ENCODE measurements around the gene LYPD6B.

DNA sequence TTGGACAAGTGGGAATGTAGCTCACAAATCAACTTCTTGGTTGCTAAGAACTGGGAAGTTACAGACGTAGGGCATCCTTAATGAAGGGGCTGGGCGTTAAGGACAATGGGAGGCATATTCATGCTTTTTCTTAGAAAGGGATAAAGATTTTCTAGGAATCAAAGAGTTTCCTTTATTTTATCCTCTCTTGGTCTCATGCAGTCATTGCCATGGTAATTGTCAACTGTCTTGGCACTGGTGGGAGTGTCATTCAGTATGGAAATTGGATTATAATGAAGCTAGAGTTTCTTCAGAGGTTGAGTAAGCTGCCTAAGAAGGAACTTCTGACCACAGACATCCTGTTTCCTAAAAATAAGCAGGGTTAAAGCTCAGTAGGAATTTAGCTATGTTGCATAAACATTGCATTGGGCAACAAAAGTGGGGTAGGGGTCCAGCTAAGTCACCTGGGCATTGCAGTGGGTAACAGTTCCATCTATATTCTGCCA lies 114.0 kb downstream of the LYPD6B start:
- TF ChIP-seq JUNB (IDR thresholded peaks at IDR 0.05; ENCODE audit: unreplicated experiment): no peak
- TF ChIP-seq, protein P1, sequence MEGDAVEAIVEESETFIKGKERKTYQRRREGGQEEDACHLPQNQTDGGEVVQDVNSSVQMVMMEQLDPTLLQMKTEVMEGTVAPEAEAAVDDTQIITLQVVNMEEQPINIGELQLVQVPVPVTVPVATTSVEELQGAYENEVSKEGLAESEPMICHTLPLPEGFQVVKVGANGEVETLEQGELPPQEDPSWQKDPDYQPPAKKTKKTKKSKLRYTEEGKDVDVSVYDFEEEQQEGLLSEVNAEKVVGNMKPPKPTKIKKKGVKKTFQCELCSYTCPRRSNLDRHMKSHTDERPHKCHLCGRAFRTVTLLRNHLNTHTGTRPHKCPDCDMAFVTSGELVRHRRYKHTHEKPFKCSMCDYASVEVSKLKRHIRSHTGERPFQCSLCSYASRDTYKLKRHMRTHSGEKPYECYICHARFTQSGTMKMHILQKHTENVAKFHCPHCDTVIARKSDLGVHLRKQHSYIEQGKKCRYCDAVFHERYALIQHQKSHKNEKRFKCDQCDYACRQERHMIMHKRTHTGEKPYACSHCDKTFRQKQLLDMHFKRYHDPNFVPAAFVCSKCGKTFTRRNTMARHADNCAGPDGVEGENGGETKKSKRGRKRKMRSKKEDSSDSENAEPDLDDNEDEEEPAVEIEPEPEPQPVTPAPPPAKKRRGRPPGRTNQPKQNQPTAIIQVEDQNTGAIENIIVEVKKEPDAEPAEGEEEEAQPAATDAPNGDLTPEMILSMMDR (conservative IDR thresholded peaks at IDR 0.05; ENCODE audit: low read depth in 2 of 2): no peak
- TF ChIP-seq, protein P2, sequence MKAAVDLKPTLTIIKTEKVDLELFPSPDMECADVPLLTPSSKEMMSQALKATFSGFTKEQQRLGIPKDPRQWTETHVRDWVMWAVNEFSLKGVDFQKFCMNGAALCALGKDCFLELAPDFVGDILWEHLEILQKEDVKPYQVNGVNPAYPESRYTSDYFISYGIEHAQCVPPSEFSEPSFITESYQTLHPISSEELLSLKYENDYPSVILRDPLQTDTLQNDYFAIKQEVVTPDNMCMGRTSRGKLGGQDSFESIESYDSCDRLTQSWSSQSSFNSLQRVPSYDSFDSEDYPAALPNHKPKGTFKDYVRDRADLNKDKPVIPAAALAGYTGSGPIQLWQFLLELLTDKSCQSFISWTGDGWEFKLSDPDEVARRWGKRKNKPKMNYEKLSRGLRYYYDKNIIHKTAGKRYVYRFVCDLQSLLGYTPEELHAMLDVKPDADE (IDR thresholded peaks at IDR 0.05): no peak
- no peak for TF ChIP-seq CREB1 (CRISPR knock-in tag; IDR thresholded peaks at IDR 0.05; ENCODE audit: low read depth)
- TF ChIP-seq EZH2 (IDR thresholded peaks at IDR 0.05; ENCODE audit: low read depth, unreplicated experiment): no peak
